Activated CD4-positive, alpha-beta T cell treated with anti-CD3 and anti-CD28 coated beads, Interleukin-2, amount 10 ng/mL, durations not matched to agents 7 days and 5 days (primary cell): ENCODE measurements around the gene SLCO2A1. TPM values are rescaled to one million over a fixed set of nuclear protein-coding genes. Genes with fewer than 3 reads are reported as not detected.

Source experiments
- CTCF ChIA-PET: fragments of 350-600 bp; sonication (Branson Sonifier 250); formaldehyde crosslinking; loops from one replicate; lab custom pipeline; 2021; ENCODE audit warnings: antibody characterized with exemption; lab: Charles Lee
- POLR2A ChIA-PET: fragments of 350-600 bp; sonication (Branson Sonifier 250); formaldehyde crosslinking; loops from one replicate; lab custom pipeline; 2021; ENCODE audit warnings: antibody characterized with exemption; lab: Charles Lee
- DNase-seq: peaks from one replicate; pipeline ENCODE4 v3.0.0-alpha.2; 2020
- H3K27ac Mint-ChIP-seq: one replicate; pipeline ENCODE4 v1.8.0; 2021; ENCODE audit warnings: mild to moderate bottlenecking, moderate library complexity, mixed read lengths
- H3K27me3 Mint-ChIP-seq: one replicate; pipeline ENCODE4 v1.8.0; 2021; ENCODE audit warnings: mixed read lengths
- H3K36me3 Mint-ChIP-seq: one replicate; pipeline ENCODE4 v1.8.0; 2021; ENCODE audit warnings: low read depth, mixed read lengths
- H3K4me1 Mint-ChIP-seq: one replicate; pipeline ENCODE4 v1.8.0; 2021; ENCODE audit warnings: mixed read lengths
- H3K4me3 Mint-ChIP-seq: one replicate; pipeline ENCODE4 v1.8.0; 2021; ENCODE audit warnings: mild to moderate bottlenecking, moderate library complexity, mixed read lengths
- H3K9me3 Mint-ChIP-seq: one replicate; pipeline ENCODE4 v1.8.0; 2021; ENCODE audit warnings: mixed read lengths
- total RNA-seq, 2 experiments: library from RNA; stranded (reverse); gene quantifications; one replicate each; pipeline ENCODE4 v1.2.3, GENCODE V29; 2021

The SLCO2A1 gene
- total RNA-seq, 2 experiments from 2014 or later: not detected

- no peaks in the 10 kb centered on the region for H3K36me3 Mint-ChIP-seq
- H3K4me3 Mint-ChIP-seq: no peak overlapping the region
- no peak for DNase-seq
- ChIA-PET POLR2A (no interaction called here), CTCF (no interaction called here)
- H3K27ac Mint-ChIP-seq: no peak overlapping the region
- H3K4me1 Mint-ChIP-seq: no peaks in the 10 kb centered on the region
- no peaks in the 10 kb centered on the region for H3K9me3 Mint-ChIP-seq
- H3K27me3 Mint-ChIP-seq: no peaks in the 10 kb centered on the region
These were observed 38.7 kb upstream of the SLCO2A1 start for GRCh38 chr3:134068429-134068828.

GRCh38 chr3:134067531-134068161 is 37.9 kb upstream of the SLCO2A1 start:
- Mint-ChIP-seq H3K4me3 (no peak overlapping the region), H3K9me3 (no peaks in the 10 kb centered on the region), H3K27ac (no peak overlapping the region), H3K27me3 (no peaks in the 10 kb centered on the region), H3K36me3 (no peaks in the 10 kb centered on the region), H3K4me1 (no peaks in the 10 kb centered on the region)
- POLR2A ChIA-PET: no interaction called here
- no peak for DNase-seq
- CTCF ChIA-PET: no interaction called here

- H3K27ac Mint-ChIP-seq: no peak overlapping the region
- H3K36me3 Mint-ChIP-seq: no peaks in the 10 kb centered on the region
- DNase-seq: no peak
- no peak overlapping the region for H3K4me3 Mint-ChIP-seq
- no peaks in the 10 kb centered on the region for H3K9me3 Mint-ChIP-seq
- no peaks in the 10 kb centered on the region for H3K4me1 Mint-ChIP-seq
- ChIA-PET POLR2A (no interaction called here), CTCF (no interaction called here)
- no peaks in the 10 kb centered on the region for H3K27me3 Mint-ChIP-seq
These were observed 37.2 kb upstream of the SLCO2A1 start for GRCh38 chr3:134066651-134067530.

GRCh38 chr3:134066158-134066541 is 36.4 kb upstream of the SLCO2A1 start:
- no peak overlapping the region for H3K4me3 Mint-ChIP-seq
- H3K9me3 Mint-ChIP-seq: no peaks in the 10 kb centered on the region
- no peaks in the 10 kb centered on the region for H3K36me3 Mint-ChIP-seq
- H3K27me3 Mint-ChIP-seq: no peaks in the 10 kb centered on the region
- ChIA-PET CTCF (no interaction called here), POLR2A (no interaction called here)
- no peaks in the 10 kb centered on the region for H3K4me1 Mint-ChIP-seq
- no peak overlapping the region for H3K27ac Mint-ChIP-seq
- no peak for DNase-seq

GRCh38 chr3:134065252-134066157 is 35.8 kb upstream of the SLCO2A1 start:
- ChIA-PET POLR2A (no interaction called here), CTCF (no interaction called here)
- Mint-ChIP-seq H3K4me3 (no peak overlapping the region), H3K36me3 (no peaks in the 10 kb centered on the region), H3K27ac (no peak overlapping the region), H3K4me1 (no peaks in the 10 kb centered on the region), H3K27me3 (no peaks in the 10 kb centered on the region), H3K9me3 (no peaks in the 10 kb centered on the region)
- DNase-seq: no peak

GRCh38 chr3:134064081-134064480 is 34.4 kb upstream of the SLCO2A1 start:
- Mint-ChIP-seq H3K27ac (no peak overlapping the region), H3K9me3 (no peaks in the 10 kb centered on the region), H3K27me3 (no peaks in the 10 kb centered on the region), H3K36me3 (no peaks in the 10 kb centered on the region), H3K4me3 (no peak overlapping the region), H3K4me1 (no peaks in the 10 kb centered on the region)
- ChIA-PET POLR2A (no interaction called here), CTCF (interaction anchor here (1.3 kb wide), 1 partner anchor 10 kb away, joined by 4 read pairs; no protein-coding TSS in a partner anchor)
- DNase-seq: no peak

- Mint-ChIP-seq H3K27ac (no peak overlapping the region), H3K27me3 (no peaks in the 10 kb centered on the region), H3K36me3 (no peaks in the 10 kb centered on the region), H3K4me1 (peaks cover 11% of the 10 kb centered on the region), H3K4me3 (no peak overlapping the region), H3K9me3 (no peaks in the 10 kb centered on the region)
- DNase-seq: no peak
- CTCF ChIA-PET: no interaction called here
- POLR2A ChIA-PET: no interaction called here
These were observed 31.7 kb upstream of the SLCO2A1 start for GRCh38 chr3:134061401-134061800.

- no peaks in the 10 kb centered on the region for H3K27me3 Mint-ChIP-seq
- H3K4me3 Mint-ChIP-seq: no peak overlapping the region
- H3K4me1 Mint-ChIP-seq: peaks cover 11% of the 10 kb centered on the region
- H3K9me3 Mint-ChIP-seq: no peaks in the 10 kb centered on the region
- H3K27ac Mint-ChIP-seq: no peak overlapping the region
- ChIA-PET CTCF (no interaction called here), POLR2A (no interaction called here)
- H3K36me3 Mint-ChIP-seq: no peaks in the 10 kb centered on the region
- DNase-seq: no peak
These were observed 31.0 kb upstream of the SLCO2A1 start for GRCh38 chr3:134060561-134061385.

- Mint-ChIP-seq H3K9me3 (no peaks in the 10 kb centered on the region), H3K27ac (no peak overlapping the region), H3K4me3 (no peak overlapping the region), H3K36me3 (no peaks in the 10 kb centered on the region), H3K27me3 (no peaks in the 10 kb centered on the region), H3K4me1 (peaks cover 13% of the 10 kb centered on the region)
- DNase-seq: no peak
- ChIA-PET CTCF (interaction anchor here (0.6 kb wide), 2 partner anchors 8 to 1694 kb away, joined by 3 read pairs; no protein-coding TSS in a partner anchor), POLR2A (no interaction called here)
These were observed 30.2 kb upstream of the SLCO2A1 start for GRCh38 chr3:134059671-134060560.

- Mint-ChIP-seq H3K27ac (no peak overlapping the region), H3K36me3 (no peaks in the 10 kb centered on the region), H3K27me3 (no peaks in the 10 kb centered on the region), H3K4me3 (no peak overlapping the region), H3K4me1 (peaks cover 17% of the 10 kb centered on the region), H3K9me3 (no peaks in the 10 kb centered on the region)
- ChIA-PET POLR2A (no interaction called here), CTCF (no interaction called here)
- DNase-seq: no peak
These were observed 29.4 kb upstream of the SLCO2A1 start for GRCh38 chr3:134059035-134059601.

- Mint-ChIP-seq H3K4me1 (peaks cover 17% of the 10 kb centered on the region), H3K27me3 (no peaks in the 10 kb centered on the region), H3K36me3 (no peaks in the 10 kb centered on the region), H3K4me3 (no peak overlapping the region), H3K27ac (peak overlapping the region; percentile 31), H3K9me3 (no peaks in the 10 kb centered on the region)
- POLR2A ChIA-PET: interaction anchor here (0.5 kb wide), 1 partner anchor 116 kb away, joined by 10 read pairs; no protein-coding TSS in a partner anchor
- CTCF ChIA-PET: no interaction called here
- no peak for DNase-seq
These were observed 28.0 kb upstream of the SLCO2A1 start for GRCh38 chr3:134057654-134058110.
